ENCODE results near the gene PDE10A.

Gene PDE10A

GRCh38 chr6:165487347-165487746, 175.7 kb downstream of the PDE10A start:
- H3K9me3 ChIP-seq = no peaks in the 10 kb centered on the region
- no peaks in the 10 kb centered on the region for H3K36me3 ChIP-seq
- no peak overlapping the region for H3K4me3 ChIP-seq (ENCODE audit: low read depth in 1 of 2, low read length in 1 of 2)
- TF ChIP-seq CTCF (IDR thresholded peaks at IDR 0.05) = no peak
- no peak overlapping the region for H3K27ac ChIP-seq
- H3K4me1 ChIP-seq (ENCODE audit: control insufficient read depth in 1 of 2, insufficient read depth in 1 of 2, low read depth in 1 of 2, low read length in 1 of 2) = no peaks in the 10 kb centered on the region
- no peaks in the 10 kb centered on the region for H3K27me3 ChIP-seq

- TF ChIP-seq CTCF (IDR thresholded peaks at IDR 0.05) = no peak
- no peaks in the 10 kb centered on the region for H3K27me3 ChIP-seq
- H3K27ac ChIP-seq = no peak overlapping the region
- no peaks in the 10 kb centered on the region for H3K4me1 ChIP-seq (ENCODE audit: control insufficient read depth in 1 of 2, insufficient read depth in 1 of 2, low read depth in 1 of 2, low read length in 1 of 2)
- H3K9me3 ChIP-seq = no peaks in the 10 kb centered on the region
- no peaks in the 10 kb centered on the region for H3K36me3 ChIP-seq
- H3K4me3 ChIP-seq (ENCODE audit: low read depth in 1 of 2, low read length in 1 of 2) = no peak overlapping the region
These were observed 176.6 kb downstream of the PDE10A start for GRCh38 chr6:165486183-165487137.

- no peak for TF ChIP-seq CTCF (IDR thresholded peaks at IDR 0.05)
- H3K27me3 ChIP-seq = no peaks in the 10 kb centered on the region
- no peaks in the 10 kb centered on the region for H3K4me1 ChIP-seq (ENCODE audit: control insufficient read depth in 1 of 2, insufficient read depth in 1 of 2, low read depth in 1 of 2, low read length in 1 of 2)
- H3K9me3 ChIP-seq = no peaks in the 10 kb centered on the region
- H3K4me3 ChIP-seq (ENCODE audit: low read depth in 1 of 2, low read length in 1 of 2) = no peak overlapping the region
- no peak overlapping the region for H3K27ac ChIP-seq
- no peaks in the 10 kb centered on the region for H3K36me3 ChIP-seq
These were observed 178.7 kb downstream of the PDE10A start for GRCh38 chr6:165484178-165484889.

- Histone ChIP-seq H3K27me3 (no peaks in the 10 kb centered on the region), H3K36me3 (no peaks in the 10 kb centered on the region), H3K4me1 (ENCODE audit: control insufficient read depth in 1 of 2, insufficient read depth in 1 of 2, low read depth in 1 of 2, low read length in 1 of 2) (no peaks in the 10 kb centered on the region), H3K4me3 (ENCODE audit: low read depth in 1 of 2, low read length in 1 of 2) (no peak overlapping the region), H3K27ac (no peak overlapping the region), H3K9me3 (no peaks in the 10 kb centered on the region)
- TF ChIP-seq CTCF (IDR thresholded peaks at IDR 0.05) = no peak
These were observed 181.1 kb downstream of the PDE10A start for GRCh38 chr6:165481921-165482320.

- Histone ChIP-seq H3K36me3 (no peaks in the 10 kb centered on the region), H3K27ac (no peak overlapping the region), H3K27me3 (no peaks in the 10 kb centered on the region), H3K4me1 (ENCODE audit: control insufficient read depth in 1 of 2, insufficient read depth in 1 of 2, low read depth in 1 of 2, low read length in 1 of 2) (no peaks in the 10 kb centered on the region), H3K9me3 (no peaks in the 10 kb centered on the region), H3K4me3 (ENCODE audit: low read depth in 1 of 2, low read length in 1 of 2) (no peak overlapping the region)
- TF ChIP-seq CTCF (IDR thresholded peaks at IDR 0.05) = no peak
These were observed 182.1 kb downstream of the PDE10A start for GRCh38 chr6:165480916-165481315.

Data from neutrophil (primary cell).